H9 (cell line): ENCODE measurements around the gene SCAF8. TPM values are rescaled to one million over a fixed set of nuclear protein-coding genes. Genes with fewer than 3 reads are reported as not detected.

Source experiments
- DNase-seq: peaks from one replicate; pipeline ENCODE4 v3.0.0-alpha.2; 2017
- H2AFZ ChIP-seq: one replicate; pipeline ENCODE4 v1.6.1; 2013; ENCODE audit warnings: mild to moderate bottlenecking, low read length, control low read depth, moderate library complexity
- H2AK5ac ChIP-seq: 2 replicates; pipeline ENCODE4 v1.6.1; 2013; ENCODE audit warnings: low read length, control low read depth, mixed read lengths; ENCODE audit not compliant: insufficient read length
- H2BK120ac ChIP-seq: one replicate; pipeline ENCODE4 v1.6.1; 2013; ENCODE audit warnings: low read depth, mild to moderate bottlenecking, low read length, control low read depth, inconsistent platforms; ENCODE audit not compliant: poor library complexity, severe bottlenecking
- H2BK12ac ChIP-seq: 2 replicates; pipeline ENCODE4 v1.6.1; 2013; ENCODE audit warnings: low read length, control low read depth, mixed read lengths, low read depth; ENCODE audit not compliant: insufficient read length
- H2BK15ac ChIP-seq: 2 replicates; pipeline ENCODE4 v1.6.1; 2013; ENCODE audit warnings: low read depth, low read length, control low read depth
- H2BK20ac ChIP-seq: one replicate; pipeline ENCODE4 v1.6.1; 2013; ENCODE audit warnings: low read depth, mild to moderate bottlenecking, low read length, control low read depth, inconsistent platforms; ENCODE audit not compliant: poor library complexity, severe bottlenecking
- H2BK5ac ChIP-seq: 2 replicates; pipeline ENCODE4 v1.6.1; 2013; ENCODE audit warnings: low read length, control low read depth, mixed read lengths; ENCODE audit not compliant: insufficient read length
- H3K14ac ChIP-seq: 2 replicates; pipeline ENCODE4 v1.6.1; 2013; ENCODE audit warnings: low read length, control low read depth; ENCODE audit not compliant: insufficient read depth
- H3K18ac ChIP-seq: 2 replicates; pipeline ENCODE4 v1.6.1; 2013; ENCODE audit warnings: low read depth, mild to moderate bottlenecking, mixed read lengths, low read length, control low read depth; ENCODE audit not compliant: insufficient read length
- H3K23ac ChIP-seq: 2 replicates; pipeline ENCODE4 v1.6.1; 2013; ENCODE audit warnings: low read length, control low read depth, mixed read lengths, low read depth; ENCODE audit not compliant: insufficient read length
- H3K23me2 ChIP-seq: 2 replicates; pipeline ENCODE4 v1.6.1; 2013; ENCODE audit warnings: low read depth, mild to moderate bottlenecking, mixed read lengths, low read length, control low read depth; ENCODE audit not compliant: insufficient read length, poor library complexity, severe bottlenecking
- H3K27ac ChIP-seq: 2 replicates; pipeline ENCODE4 v1.5.1; 2013; ENCODE audit warnings: low read length, control low read depth, mixed read lengths, low read depth; ENCODE audit not compliant: insufficient read length
- H3K27me3 ChIP-seq: 2 replicates; pipeline ENCODE4 v1.6.1; 2013; ENCODE audit warnings: low read length, control low read depth, inconsistent platforms; ENCODE audit not compliant: insufficient read depth
- H3K4ac ChIP-seq: 2 replicates; pipeline ENCODE4 v1.6.1; 2013; ENCODE audit warnings: low read depth, mild to moderate bottlenecking, control low read depth, inconsistent platforms, low read length, moderate library complexity
- H3K4me1 ChIP-seq: 2 replicates; pipeline ENCODE4 v1.6.1; 2013; ENCODE audit warnings: low read length, control low read depth, inconsistent platforms; ENCODE audit not compliant: insufficient read depth
- H3K4me2 ChIP-seq: 2 replicates; pipeline ENCODE4 v1.6.1; 2013; ENCODE audit warnings: low read length, control low read depth, mixed read lengths; ENCODE audit not compliant: insufficient read length, insufficient read depth
- H3K56ac ChIP-seq: 2 replicates; pipeline ENCODE4 v1.6.1; 2013; ENCODE audit warnings: low read depth, mild to moderate bottlenecking, mixed read lengths, low read length, control low read depth; ENCODE audit not compliant: insufficient read length
- H3K79me1 ChIP-seq: 2 replicates; pipeline ENCODE4 v1.6.1; 2013; ENCODE audit warnings: low read depth, mild to moderate bottlenecking, moderate library complexity, low read length, control low read depth, inconsistent platforms; ENCODE audit not compliant: insufficient read depth, poor library complexity, severe bottlenecking
- H3K79me2 ChIP-seq: 2 replicates; pipeline ENCODE4 v1.6.1; 2013; ENCODE audit warnings: low read length, control low read depth, inconsistent platforms; ENCODE audit not compliant: insufficient read depth
- H3K9ac ChIP-seq: 2 replicates; pipeline ENCODE4 v1.6.1; 2013; ENCODE audit warnings: low read length, control low read depth, mixed read lengths; ENCODE audit not compliant: insufficient read length; ENCODE audit errors: extremely low read depth
- H3K9me3 ChIP-seq: one replicate; pipeline ENCODE4 v1.6.1; 2013; ENCODE audit warnings: low read depth, low read length, inconsistent platforms; ENCODE audit not compliant: control insufficient read depth
- H3T11ph ChIP-seq: one replicate; pipeline ENCODE4 v1.6.1; 2013; ENCODE audit warnings: mild to moderate bottlenecking, low read length, control low read depth, inconsistent platforms
- H4K20me1 ChIP-seq: one replicate; pipeline ENCODE4 v1.6.1; 2013; ENCODE audit not compliant: control insufficient read depth, insufficient read length, insufficient read depth
- H4K5ac ChIP-seq: 2 replicates; pipeline ENCODE4 v1.6.1; 2013; ENCODE audit warnings: low read depth, mild to moderate bottlenecking, mixed read lengths, low read length, control low read depth; ENCODE audit not compliant: insufficient read length
- H4K8ac ChIP-seq: replicated peaks from 2 replicates; pipeline ENCODE4 v1.6.1; 2013; ENCODE audit warnings: low read length, control low read depth, mixed read lengths, low read depth; ENCODE audit not compliant: insufficient read length
- H4K91ac ChIP-seq: 2 replicates; pipeline ENCODE4 v1.6.1; 2013; ENCODE audit warnings: low read depth, mild to moderate bottlenecking, moderate library complexity, mixed read lengths, low read length, control low read depth; ENCODE audit not compliant: insufficient read length
- H3K27ac Mint-ChIP-seq, 3 experiments: 2 replicates in 2 of 3; 3 replicates in 1 of 3; pipeline ENCODE4 v1.8.0; 2020 to 2021; ENCODE audit warnings: mixed read lengths in 3 of 3, mild to moderate bottlenecking in 1 of 3, moderate library complexity in 1 of 3
- H3K27me3 Mint-ChIP-seq: 2 replicates; pipeline ENCODE4 v1.8.0; 2021; ENCODE audit warnings: low read depth, mild to moderate bottlenecking, moderate library complexity, mixed read lengths
- H3K36me3 Mint-ChIP-seq, 3 experiments: 2 replicates in 2 of 3; 3 replicates in 1 of 3; pipeline ENCODE4 v1.8.0; 2020 to 2021; ENCODE audit warnings: low read depth in 3 of 3, mixed read lengths in 3 of 3; ENCODE audit not compliant: insufficient read depth in 1 of 3
- H3K4me1 Mint-ChIP-seq, 2 experiments: 2 replicates each; pipeline ENCODE4 v1.8.0; 2020; ENCODE audit warnings: mixed read lengths in 2 of 2
- H3K4me3 Mint-ChIP-seq, 2 experiments: 2 replicates in 1 of 2; 3 replicates in 1 of 2; pipeline ENCODE4 v1.8.0; 2020 to 2021; ENCODE audit warnings: mild to moderate bottlenecking in 2 of 2, mixed read lengths in 2 of 2, moderate library complexity in 1 of 2
- H3K9me3 Mint-ChIP-seq, 2 experiments: 2 replicates in 1 of 2; 3 replicates in 1 of 2; pipeline ENCODE4 v1.8.0; 2020; ENCODE audit warnings: mild to moderate bottlenecking in 2 of 2, mixed read lengths in 2 of 2, moderate library complexity in 1 of 2
- CTCF ChIP-seq: fragments of 200-600 bp; sonication (generic); conservative IDR thresholded peaks from 3 replicates; pipeline ENCODE4 v1.8.0; 2021; ENCODE audit warnings: antibody characterized with exemption, mild to moderate bottlenecking
- WGBS: extraction: QIAGEN DNeasy Blood & Tissue Kit; methylation state at CpG from one replicate; pipeline ENCODE4 v1.1.7; 2013; ENCODE audit warnings: missing lambda C conversion rate, low lambda C conversion rate, mixed read lengths; ENCODE audit not compliant: insufficient read length; ENCODE audit errors: extremely low coverage; 5-methylcytosine and 5-hydroxymethylcytosine counted together
- total RNA-seq: library from RNA; stranded (reverse); gene quantifications from 2 replicates; pipeline ENCODE4 v1.2.1, GENCODE V29; 2021

SCAF8 gene
- total RNA-seq, 1 experiment from 2014 or later, result 78.5 TPM

GRCh38 chr6:154706389-154706788, 26.8 kb upstream of the SCAF8 start:
- no peak overlapping the region for H3K27ac Mint-ChIP-seq

More at GRCh38 chr6:154706389-154706788, 26.8 kb upstream of the SCAF8 start:
- no peaks in the 10 kb centered on the region for H3K79me1 ChIP-seq
- H3K18ac ChIP-seq, result no peak overlapping the region
- no peak overlapping the region for H2AFZ ChIP-seq
- H3K79me2 ChIP-seq, result no peaks in the 10 kb centered on the region
- no peak for TF ChIP-seq CTCF
- H3K9me3 ChIP-seq, result no peaks in the 10 kb centered on the region
- H3K27ac ChIP-seq, result no peak overlapping the region
- H2BK12ac ChIP-seq, result no peak overlapping the region
- H3K14ac ChIP-seq, result no peak overlapping the region
- no peak for DNase-seq
- H4K20me1 ChIP-seq, result no peaks in the 10 kb centered on the region
- no peak overlapping the region for H4K5ac ChIP-seq
- Mint-ChIP-seq H3K4me3 (no peak overlapping the region), H3K9me3 (0 out of 5 replicates have a peak, but pooled peaks cover 0 to 2% of the 10 kb centered on the region in 2 experiments), H3K36me3 (no peaks in the 10 kb centered on the region), H3K4me1 (peaks cover 15 to 18% of the 10 kb centered on the region in 2 experiments), H3K27me3 (no peaks in the 10 kb centered on the region; the same call in 1 of the 2 replicates)
- H3K27me3 ChIP-seq, result no peaks in the 10 kb centered on the region
- H2BK120ac ChIP-seq, result no peak overlapping the region
- no peak overlapping the region for H4K91ac ChIP-seq
- no CpG with 5 or more reads among the region's 2 CpGs for WGBS
- no peak overlapping the region for H2BK15ac ChIP-seq
- H2BK5ac ChIP-seq, result no peak overlapping the region
- no peak overlapping the region for H2AK5ac ChIP-seq
- H2BK20ac ChIP-seq, result no peak overlapping the region
- no peak overlapping the region for H3K4ac ChIP-seq
- H3K56ac ChIP-seq, result no peak overlapping the region
- no peaks in the 10 kb centered on the region for H3K23me2 ChIP-seq
- H4K8ac ChIP-seq, result no peak overlapping the region
- no peaks in the 10 kb centered on the region for H3K4me1 ChIP-seq
- H3K4me2 ChIP-seq, result no peak overlapping the region
- no peak overlapping the region for H3T11ph ChIP-seq
- no peak overlapping the region for H3K23ac ChIP-seq
- H3K9ac ChIP-seq, result no peak overlapping the region
